HepG2 (cell line): Measurements from ENCODE around the gene POU3F1. TPM values are rescaled to one million over a fixed set of nuclear protein-coding genes. Genes with fewer than 3 reads are reported as not detected.

Experiments
- ATAC-seq: fragments of 200-7000 bp; cut with Tn5 transposase; 3 replicates; pipeline ENCODE4 v1.9.1; 2020; ENCODE audit warnings: mild to moderate bottlenecking, moderate library complexity
- BruUV-seq: library from RNA; stranded (reverse); fragments of 400-500 nt; replicated peaks from 2 replicates; lab custom pipeline; 2021; lab: Mats Ljungman, UMichigan
- CTCF ChIA-PET: fragments of 300-600 bp; formaldehyde crosslinking; extraction: SDS; loops from one replicate; lab custom pipeline; 2021; ENCODE audit warnings: low total read pairs, inconsistent platforms, low intra/inter-chr PET ratio; lab: Yijun Ruan, JAX
- POLR2A ChIA-PET: fragments of 350-600 bp; sonication (Branson Sonifier 250); formaldehyde crosslinking; loops from one replicate; lab custom pipeline; 2020; ENCODE audit warnings: antibody characterized with exemption, inconsistent platforms; lab: Yijun Ruan, JAX
- DNase-seq: peaks from one replicate; pipeline ENCODE4 v3.0.0-alpha.2; 2015; ENCODE audit warnings: low spot score
- FAIRE-seq: peaks from 3 replicates; lab custom pipeline; 2011; peaks lifted over from hg19 to GRCh38; lab: Jason Lieb, UNC
- H2AFZ ChIP-seq: one replicate; pipeline ENCODE4 v1.6.1; 2011; ENCODE audit warnings: low read length, inconsistent platforms
- H3K27ac ChIP-seq: fragments of 300-600 bp; 3 replicates; pipeline ENCODE4 v1.8.0; 2011; ENCODE audit warnings: mixed run types, mild to moderate bottlenecking, mixed read lengths, low read length, inconsistent platforms; ENCODE audit not compliant: insufficient read depth; ENCODE audit errors: extremely low read length
- H3K27me3 ChIP-seq, 2 experiments: fragments of 200-600 bp in 1 of 2; 2 replicates in 1 of 2; 3 replicates in 1 of 2; pipeline versions ENCODE4 v1.6.0 to v1.8.0; 2011; ENCODE audit warnings: low read length in 2 of 2, mild to moderate bottlenecking in 2 of 2, moderate library complexity in 2 of 2, inconsistent platforms in 1 of 2; ENCODE audit not compliant: insufficient read depth in 2 of 2, control insufficient read depth in 1 of 2
- H3K36me3 ChIP-seq, 2 experiments: fragments of 200-600 bp in 1 of 2; replicated peaks in 1 of 2; 2 replicates in 1 of 2; 3 replicates in 1 of 2; pipeline versions ENCODE4 v1.5.1 to v1.8.0; 2011; ENCODE audit warnings: low read length in 2 of 2, inconsistent platforms in 1 of 2; ENCODE audit not compliant: insufficient read depth in 2 of 2, control insufficient read depth in 1 of 2
- H3K4me1 ChIP-seq: 2 replicates; pipeline ENCODE4 v1.5.1; 2012; ENCODE audit warnings: low read length, inconsistent platforms; ENCODE audit not compliant: insufficient read depth
- H3K4me2 ChIP-seq: 2 replicates; pipeline ENCODE4 v1.6.0; 2011; ENCODE audit warnings: low read depth, low read length, inconsistent platforms
- H3K4me3 ChIP-seq, 3 experiments: fragments of 200-600 bp in 1 of 3; sonication (generic), shearing (Covaris generic) in 1 of 3; replicated peaks in 1 of 3; 2 replicates each; pipeline ENCODE4 v1.5.1; 2011 to 2016; ENCODE audit warnings: low read length in 3 of 3, inconsistent platforms in 2 of 3, low read depth in 2 of 3, mild to moderate bottlenecking in 2 of 3, control low read depth in 1 of 3, mixed read lengths in 1 of 3; ENCODE audit not compliant: insufficient read depth in 1 of 3
- H3K79me2 ChIP-seq: one replicate; pipeline ENCODE4 v1.6.1; 2011; ENCODE audit warnings: low read length, inconsistent platforms; ENCODE audit not compliant: insufficient read depth
- H3K9ac ChIP-seq: 2 replicates; pipeline ENCODE4 v1.6.0; 2011; ENCODE audit warnings: mild to moderate bottlenecking, low read depth, low read length, inconsistent platforms; ENCODE audit not compliant: insufficient read depth
- H3K9me3 ChIP-seq: 2 replicates; pipeline ENCODE4 v1.5.1; 2012; ENCODE audit warnings: mild to moderate bottlenecking, low read length
- H4K20me1 ChIP-seq: 2 replicates; pipeline ENCODE4 v1.6.0; 2011; ENCODE audit warnings: inconsistent platforms, mild to moderate bottlenecking, low read length, moderate library complexity; ENCODE audit not compliant: insufficient read depth
- AKAP8 ChIP-seq: sonication (generic); formaldehyde crosslinking; IDR thresholded peaks from 2 replicates; pipeline ENCODE4 v1.5.1; 2020; ENCODE audit warnings: mild to moderate bottlenecking, missing genetic modification reagents
- ATF7 ChIP-seq, 2 experiments: fragments of 450-650 bp in 1 of 2; sonication (generic) in 1 of 2; formaldehyde crosslinking in 1 of 2; IDR thresholded peaks; 2 replicates each; pipeline versions ENCODE4 v1.4.0 to v1.6.1; 2016 to 2020; ENCODE audit warnings: antibody characterized with exemption in 1 of 2, mild to moderate bottlenecking in 1 of 2, missing genetic modification reagents in 1 of 2
- ATF7-NPFF ChIP-seq: sonication (generic); formaldehyde crosslinking; IDR thresholded peaks from 2 replicates; pipeline ENCODE4 v1.8.1; 2023; ENCODE audit warnings: mild to moderate bottlenecking, low read depth, missing genetic modification reagents, moderate library complexity
- GLMP ChIP-seq: sonication (generic); formaldehyde crosslinking; IDR thresholded peaks from 2 replicates; pipeline ENCODE4 v1.9.0; 2021; ENCODE audit warnings: missing genetic modification reagents, mild to moderate bottlenecking, borderline replicate concordance
- GZF1 ChIP-seq: sonication (generic); formaldehyde crosslinking; IDR thresholded peaks from 2 replicates; pipeline ENCODE4 v1.5.1; 2020; ENCODE audit warnings: mild to moderate bottlenecking, missing genetic modification reagents
- NCOA1 ChIP-seq: sonication (generic); formaldehyde crosslinking; IDR thresholded peaks from 2 replicates; pipeline ENCODE4 v1.9.0; 2021; ENCODE audit warnings: missing genetic modification reagents
- NFAT5 ChIP-seq: sonication (generic); formaldehyde crosslinking; IDR thresholded peaks from 2 replicates; pipeline ENCODE4 v1.4.0; 2020; ENCODE audit warnings: missing genetic modification reagents
- SIX1 ChIP-seq: sonication (generic); formaldehyde crosslinking; IDR thresholded peaks from 2 replicates; pipeline ENCODE4 v1.4.0; 2020; ENCODE audit warnings: missing genetic modification reagents, borderline replicate concordance
- SMAD3 ChIP-seq: sonication (generic); formaldehyde crosslinking; IDR thresholded peaks from 2 replicates; pipeline ENCODE4 v1.4.0; 2020; ENCODE audit warnings: missing genetic modification reagents
- SRY ChIP-seq: sonication (generic); formaldehyde crosslinking; IDR thresholded peaks from 2 replicates; pipeline ENCODE4 v1.8.0; 2022; ENCODE audit warnings: mild to moderate bottlenecking, missing genetic modification reagents
- ZFP37 ChIP-seq: sonication (generic); formaldehyde crosslinking; IDR thresholded peaks from 2 replicates; pipeline ENCODE4 v1.4.0; 2020; ENCODE audit warnings: missing genetic modification reagents, borderline replicate concordance
- ZNF143 ChIP-seq: sonication (generic); formaldehyde crosslinking; IDR thresholded peaks from 2 replicates; pipeline ENCODE4 v1.4.0; 2020; ENCODE audit warnings: missing genetic modification reagents
- ZNF205 ChIP-seq: IDR thresholded peaks from 2 replicates; pipeline ENCODE4 v1.6.1; 2018; ENCODE audit warnings: missing biosample characterization, missing genetic modification reagents
- ZNF234 ChIP-seq: sonication (generic); formaldehyde crosslinking; conservative IDR thresholded peaks from 2 replicates; pipeline ENCODE4 v1.5.1; 2020; ENCODE audit warnings: mild to moderate bottlenecking, missing genetic modification reagents
- ZNF460 ChIP-seq: sonication (generic); formaldehyde crosslinking; IDR thresholded peaks from 2 replicates; pipeline ENCODE4 v1.5.1; 2020; ENCODE audit warnings: missing genetic modification reagents, mild to moderate bottlenecking, borderline replicate concordance
- ZNF800 ChIP-seq: sonication (generic); formaldehyde crosslinking; IDR thresholded peaks from 2 replicates; pipeline ENCODE4 v1.4.0; 2020; ENCODE audit warnings: missing genetic modification reagents
- ZSCAN22 ChIP-seq: sonication (generic); formaldehyde crosslinking; IDR thresholded peaks from 2 replicates; pipeline ENCODE4 v1.4.0; 2020; ENCODE audit warnings: mild to moderate bottlenecking, missing genetic modification reagents
- WGBS: methylation state at CpG from one replicate; pipeline ENCODE4 v1.1.6; 2017; ENCODE audit warnings: low lambda C conversion rate; 5-methylcytosine and 5-hydroxymethylcytosine counted together
- in situ Hi-C: cut with HindIII; loops from 2 replicates; pipeline ENCODE4 v1.10.0; 2017; ENCODE audit warnings: low pct_unique_long_range_greater_than_20kb; ENCODE audit not compliant: extremely low pct_ligation_motif_present
- intact Hi-C: fragments of 100-400 bp; cut with micrococcal nuclease; formaldehyde crosslinking; loops from one replicate; pipeline ENCODE4 v1.10.0; 2022; ENCODE audit not compliant: unreplicated experiment
- polyA plus RNA-seq, 8 experiments: library from polyadenylated mRNA; depleted of rRNA in 3 of 8; stranded (reverse) in 7 of 8; unstranded in 1 of 8; fragments of >200 nt; fragmentation: Illumina TruSeq in 4 of 8; extraction: Trizol in 4 of 8; gene quantifications; 2 replicates each; pipeline versions ENCODE4 v1.2.1 to v1.2.3, GENCODE V29; 2011 to 2016; ENCODE audit warnings: low read depth in 4 of 8, missing spikeins in 1 of 8, mixed read lengths in 1 of 8; ENCODE audit not compliant: insufficient read depth in 1 of 8
- total RNA-seq, 5 experiments: library from RNA; depleted of rRNA; stranded (reverse); fragments of >200 nt; fragmentation: Illumina TruSeq; extraction: Trizol; gene quantifications; 2 replicates each; pipeline ENCODE4 v1.2.3, GENCODE V29; 2016; ENCODE audit warnings: low read depth in 1 of 5

The POU3F1 gene
- total and polyA plus RNA-seq, 2 of the 13 experiments (the other 11 are each of a cell fraction or from before 2014, with no cell fraction given): not detected

GRCh38 chr1:38055398-38055797 lies 8.8 kb upstream of the POU3F1 start:
- no peak overlapping the region for H3K4me3 ChIP-seq
- CTCF ChIA-PET: no interaction called here
- intact Hi-C loops (no loop called here), in situ Hi-C loops (no loop called here)
- no peak for FAIRE-seq
- no peak overlapping the region for H3K27ac ChIP-seq
- H3K4me2 ChIP-seq: no peak overlapping the region
- no peak for TF ChIP-seq ZSCAN22 (CRISPR knock-in tag)
- no peak for TF ChIP-seq ATF7-NPFF
- TF ChIP-seq ZNF205 (CRISPR knock-in tag): no peak
- no peak for TF ChIP-seq ZNF234 (CRISPR knock-in tag)
- no peak for TF ChIP-seq NFAT5
- no peak for TF ChIP-seq GZF1 (CRISPR knock-in tag)
- no peak for TF ChIP-seq SRY
- no peak for TF ChIP-seq GLMP (CRISPR knock-in tag)
- no peak for TF ChIP-seq SMAD3 (CRISPR knock-in tag)
- no peak for TF ChIP-seq ZNF800
- no peak for TF ChIP-seq ATF7 (IDR thresholded peaks at IDR 0.05)
- no peak for TF ChIP-seq ATF7 (CRISPR knock-in tag; IDR thresholded peaks at IDR 0.05)
- no peak for TF ChIP-seq NCOA1 (CRISPR knock-in tag)
- no peak for TF ChIP-seq ZFP37 (CRISPR knock-in tag)
- no peak for TF ChIP-seq ZNF143 (CRISPR knock-in tag)
- no peak for TF ChIP-seq SIX1 (CRISPR knock-in tag)
- TF ChIP-seq ZNF460 (CRISPR knock-in tag): no peak
- no peak for TF ChIP-seq AKAP8 (CRISPR knock-in tag)
- no TSS peak for BruUV-seq
- POLR2A ChIA-PET: no interaction called here
- H3K9ac ChIP-seq: no peak overlapping the region
- WGBS: 34% methylated on average over 3 of the region's 3 CpGs
- no peak for ATAC-seq
- H4K20me1 ChIP-seq: no peaks in the 10 kb centered on the region
- no peaks in the 10 kb centered on the region for H3K36me3 ChIP-seq
- no peaks in the 10 kb centered on the region for H3K79me2 ChIP-seq
- peaks cover 0 to 7% of the 10 kb centered on the region in 2 experiments; a peak in 2 of 5 replicates for H3K27me3 ChIP-seq
- 0 out of 2 replicates have a peak, but pooled peaks cover 10% of the 10 kb centered on the region for H3K4me1 ChIP-seq
- no peaks in the 10 kb centered on the region for H3K9me3 ChIP-seq
- no peak overlapping the region for H2AFZ ChIP-seq
- DNase-seq: no peak
